ENCODE results near the gene IFT27. TPM values are rescaled to one million over a fixed set of nuclear protein-coding genes. Genes with fewer than 3 reads are reported as not detected.

The IFT27 gene
- total and polyA plus RNA-seq, 2 of the 4 experiments (the other 2 are of a cell fraction), result 14.5 to 26.9 TPM

DNA sequence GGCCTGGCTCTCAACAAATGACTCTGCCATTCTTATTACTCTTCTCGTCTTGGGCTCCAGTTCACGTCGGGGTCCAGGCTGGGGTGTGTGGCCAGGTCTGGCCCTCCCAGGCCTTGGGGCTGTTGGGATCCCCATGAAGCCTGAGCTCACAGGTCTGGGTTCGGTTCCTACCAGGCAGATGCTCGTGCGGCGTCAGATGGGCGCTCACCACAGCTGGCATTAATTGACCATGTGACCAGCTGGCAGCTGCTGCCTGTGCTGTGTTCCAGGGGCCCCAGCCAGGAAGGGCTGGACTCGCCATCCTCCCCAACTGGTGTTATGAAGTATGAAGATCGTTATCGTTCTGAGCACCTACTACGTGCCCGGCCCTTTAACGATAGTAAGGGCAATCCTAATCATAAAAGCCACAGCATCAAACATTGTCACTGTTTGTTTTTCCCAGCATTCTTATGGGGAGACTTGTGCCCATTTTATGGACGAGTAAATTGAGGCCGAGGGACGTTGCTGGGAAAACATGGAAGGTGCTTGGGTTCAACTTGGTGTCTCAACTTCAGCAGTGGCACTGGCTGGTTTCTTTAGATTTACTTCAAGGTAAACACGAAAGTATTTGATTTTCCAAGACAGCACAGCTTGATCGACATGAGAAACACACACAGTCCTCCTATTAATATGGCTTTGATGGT is 45.6 kb downstream of the IFT27 start:
- CTCF ChIA-PET, result no interaction called here

More for the DNA sequence above, 45.6 kb downstream of the IFT27 start:
- dilution Hi-C loops (cut with HindIII; ENCODE audit: low sequenced_read_pairs, unreplicated experiment) (no loop called here), intact Hi-C loops (cut with micrococcal nuclease) (no loop called here), in situ Hi-C loops (cut with MboI; ENCODE audit: low sequenced_read_pairs) (no loop called here)
- H3K79me1 ChIP-seq (ENCODE audit: low read depth in 1 of 2, low read length in 2 of 2), result no peaks in the 10 kb centered on the region
- no peak overlapping the region for H3K23ac ChIP-seq (ENCODE audit: low read depth, low read length)
- no peaks in the 10 kb centered on the region for H3K9me3 ChIP-seq (ENCODE audit: control insufficient read depth, insufficient read depth, low read length)
- no peak overlapping the region for H2AK5ac ChIP-seq (ENCODE audit: low read depth, low read length)
- H2BK20ac ChIP-seq (ENCODE audit: low read depth, low read length), result no peak overlapping the region
- H3K14ac ChIP-seq (replicated peaks; ENCODE audit: low read depth, low read length), result no peak overlapping the region
- H3K4ac ChIP-seq (ENCODE audit: low read depth, low read length), result no peak overlapping the region
- H3K18ac ChIP-seq (ENCODE audit: low read depth, low read length), result no peak overlapping the region
- no peak overlapping the region for H3K27ac ChIP-seq (ENCODE audit: insufficient read depth, low read length)
- H2AFZ ChIP-seq (replicated peaks; ENCODE audit: low read length, poor library complexity), result no peak overlapping the region
- H3K4me1 ChIP-seq (ENCODE audit: control insufficient read depth, insufficient read depth, low read length), result no peaks in the 10 kb centered on the region
- H2BK5ac ChIP-seq (ENCODE audit: low read depth, low read length, poor library complexity, severe bottlenecking), result no peak overlapping the region
- no peak overlapping the region for H4K8ac ChIP-seq (ENCODE audit: low read depth in 2 of 2, low read length in 2 of 2)
- ATAC-seq (ENCODE audit: low read depth) (no peak), DNase-seq (no peak)
- H3K36me3 ChIP-seq (ENCODE audit: control insufficient read depth, insufficient read depth, low read length), result no peaks in the 10 kb centered on the region
- no peak overlapping the region for H4K91ac ChIP-seq (ENCODE audit: insufficient read depth, low read depth, low read length)
- no TSS peak for BruUV-seq (replicated peaks)
- no peak overlapping the region for H2BK120ac ChIP-seq (ENCODE audit: low read depth, low read length)
- WGBS, 2 experiments (ENCODE audit: extremely low coverage in 2 of 2, insufficient read length in 1 of 2), result 78% methylated on average over 8 of the region's 19 CpGs; no CpG with 5 or more reads in 1 of the 2 experiments
- 0 out of 2 replicates have a peak, but pooled peaks cover 4% of the 10 kb centered on the region for H3K9me1 ChIP-seq (ENCODE audit: insufficient read depth, low read length)
- no peak overlapping the region for H4K5ac ChIP-seq (ENCODE audit: low read depth, low read length)
- H3K9ac ChIP-seq (ENCODE audit: low read depth, low read length), result no peak overlapping the region
- no peak overlapping the region for H2BK15ac ChIP-seq (ENCODE audit: low read depth, low read length)
- TF ChIP-seq NFE2L2 (IDR thresholded peaks at IDR 0.05; ENCODE audit: low read depth, low read length) (no peak), MXI1 (IDR thresholded peaks at IDR 0.05; ENCODE audit: borderline replicate concordance, low read depth, low read length) (no peak), MAFK (IDR thresholded peaks at IDR 0.05; ENCODE audit: low read depth, low read length) (no peak), BHLHE40 (IDR thresholded peaks at IDR 0.05; ENCODE audit: low read depth, low read length) (no peak), RAD21 (IDR thresholded peaks at IDR 0.05; ENCODE audit: low read length) (no peak), RCOR1 (IDR thresholded peaks at IDR 0.05; ENCODE audit: insufficient replicate concordance, low read length) (no peak), FOS (IDR thresholded peaks at IDR 0.05; ENCODE audit: low read depth, low read length) (no peak), POLR2A (IDR thresholded peaks at IDR 0.05; ENCODE audit: low read depth, low read length) (no peak), CHD1 (IDR thresholded peaks at IDR 0.05; ENCODE audit: low read depth, low read length) (no peak), RFX5 (IDR thresholded peaks at IDR 0.05; ENCODE audit: low read depth, low read length) (no peak), SMC3 (IDR thresholded peaks at IDR 0.05; ENCODE audit: low read depth, low read length) (no peak), CEBPB (IDR thresholded peaks at IDR 0.05; ENCODE audit: low read depth, low read length) (no peak), MAZ (IDR thresholded peaks at IDR 0.05; ENCODE audit: borderline replicate concordance, low read depth, low read length) (no peak)
- TF ChIP-seq, protein P1, sequence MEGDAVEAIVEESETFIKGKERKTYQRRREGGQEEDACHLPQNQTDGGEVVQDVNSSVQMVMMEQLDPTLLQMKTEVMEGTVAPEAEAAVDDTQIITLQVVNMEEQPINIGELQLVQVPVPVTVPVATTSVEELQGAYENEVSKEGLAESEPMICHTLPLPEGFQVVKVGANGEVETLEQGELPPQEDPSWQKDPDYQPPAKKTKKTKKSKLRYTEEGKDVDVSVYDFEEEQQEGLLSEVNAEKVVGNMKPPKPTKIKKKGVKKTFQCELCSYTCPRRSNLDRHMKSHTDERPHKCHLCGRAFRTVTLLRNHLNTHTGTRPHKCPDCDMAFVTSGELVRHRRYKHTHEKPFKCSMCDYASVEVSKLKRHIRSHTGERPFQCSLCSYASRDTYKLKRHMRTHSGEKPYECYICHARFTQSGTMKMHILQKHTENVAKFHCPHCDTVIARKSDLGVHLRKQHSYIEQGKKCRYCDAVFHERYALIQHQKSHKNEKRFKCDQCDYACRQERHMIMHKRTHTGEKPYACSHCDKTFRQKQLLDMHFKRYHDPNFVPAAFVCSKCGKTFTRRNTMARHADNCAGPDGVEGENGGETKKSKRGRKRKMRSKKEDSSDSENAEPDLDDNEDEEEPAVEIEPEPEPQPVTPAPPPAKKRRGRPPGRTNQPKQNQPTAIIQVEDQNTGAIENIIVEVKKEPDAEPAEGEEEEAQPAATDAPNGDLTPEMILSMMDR (conservative IDR thresholded peaks at IDR 0.05; ENCODE audit: low read depth, low read length), result no peak
- TF ChIP-seq, protein P2, sequence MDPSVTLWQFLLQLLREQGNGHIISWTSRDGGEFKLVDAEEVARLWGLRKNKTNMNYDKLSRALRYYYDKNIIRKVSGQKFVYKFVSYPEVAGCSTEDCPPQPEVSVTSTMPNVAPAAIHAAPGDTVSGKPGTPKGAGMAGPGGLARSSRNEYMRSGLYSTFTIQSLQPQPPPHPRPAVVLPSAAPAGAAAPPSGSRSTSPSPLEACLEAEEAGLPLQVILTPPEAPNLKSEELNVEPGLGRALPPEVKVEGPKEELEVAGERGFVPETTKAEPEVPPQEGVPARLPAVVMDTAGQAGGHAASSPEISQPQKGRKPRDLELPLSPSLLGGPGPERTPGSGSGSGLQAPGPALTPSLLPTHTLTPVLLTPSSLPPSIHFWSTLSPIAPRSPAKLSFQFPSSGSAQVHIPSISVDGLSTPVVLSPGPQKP (IDR thresholded peaks at IDR 0.05; ENCODE audit: borderline replicate concordance, low read depth, low read length), result no peak
- TF ChIP-seq, protein P3, sequence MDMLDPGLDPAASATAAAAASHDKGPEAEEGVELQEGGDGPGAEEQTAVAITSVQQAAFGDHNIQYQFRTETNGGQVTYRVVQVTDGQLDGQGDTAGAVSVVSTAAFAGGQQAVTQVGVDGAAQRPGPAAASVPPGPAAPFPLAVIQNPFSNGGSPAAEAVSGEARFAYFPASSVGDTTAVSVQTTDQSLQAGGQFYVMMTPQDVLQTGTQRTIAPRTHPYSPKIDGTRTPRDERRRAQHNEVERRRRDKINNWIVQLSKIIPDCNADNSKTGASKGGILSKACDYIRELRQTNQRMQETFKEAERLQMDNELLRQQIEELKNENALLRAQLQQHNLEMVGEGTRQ (IDR thresholded peaks at IDR 0.05; ENCODE audit: low read depth, low read length), result no peak
- H3K56ac ChIP-seq (ENCODE audit: extremely low read depth, insufficient read depth, low read length), result no peak overlapping the region
- peaks cover 30% of the 10 kb centered on the region for H3K27me3 ChIP-seq (ENCODE audit: control insufficient read depth, insufficient read depth, low read length)
- no peak overlapping the region for H3K4me3 ChIP-seq (ENCODE audit: insufficient read depth, low read depth, low read length)
- no peak overlapping the region for H3K4me2 ChIP-seq (ENCODE audit: low read depth, low read length)
- no peak overlapping the region for H2AK9ac ChIP-seq (replicated peaks; ENCODE audit: low read depth, low read length, poor library complexity)
- POLR2A ChIA-PET (ENCODE audit: unreplicated experiment), result no interaction called here
- H4K20me1 ChIP-seq (ENCODE audit: insufficient read depth, low read length), result no peaks in the 10 kb centered on the region; the same call in 1 of the 2 replicates

Data from IMR-90 (cell line).